Measurements from ENCODE around the gene SLC7A7.
"Not testable (repeated sequence)": the region's sequence is repeated elsewhere in the genome, so short reads cannot be mapped to it uniquely, and the experiment has no call there.

DNA sequence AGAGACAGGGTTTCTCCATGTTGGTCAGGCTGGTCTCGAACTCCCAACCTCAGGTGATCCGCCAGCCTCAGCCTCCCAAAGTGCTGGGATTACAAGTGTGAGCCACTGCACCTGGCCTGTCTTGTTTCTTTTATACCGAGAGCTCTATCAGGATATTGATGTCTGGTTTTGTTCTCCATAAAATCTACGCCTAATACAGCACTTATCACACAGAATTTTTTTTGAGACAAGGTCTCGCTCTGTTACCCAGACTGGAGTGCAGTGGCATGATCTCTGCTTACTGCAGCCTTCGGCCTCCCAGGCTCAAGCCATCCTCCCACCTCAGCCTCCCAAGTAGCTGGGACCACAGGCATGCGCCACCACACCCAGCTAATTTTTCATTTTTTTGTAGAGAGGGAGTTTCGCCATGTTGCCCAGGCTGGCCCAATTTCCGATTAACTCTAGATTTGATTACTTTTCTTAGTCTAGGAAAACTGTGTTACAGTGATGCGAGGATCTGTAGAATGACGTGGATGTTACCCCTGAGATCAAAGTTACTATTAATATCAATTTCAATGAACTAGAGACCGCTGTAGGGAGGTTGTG, 13.9 kb upstream of the SLC7A7 start:
- TF ChIP-seq ZNF512 (CRISPR knock-in tag; IDR thresholded peaks at IDR 0.05), result 0 out of 2 replicates have a peak, but pooled peaks have one; percentile 37
- TF ChIP-seq CTCF (CRISPR knock-in tag; IDR thresholded peaks at IDR 0.05); POLR2A (IDR thresholded peaks at IDR 0.05; ENCODE audit: insufficient read depth in 1 of 2, low read depth in 2 of 2, low read length in 2 of 2); ZNF260 (CRISPR knock-in tag; IDR thresholded peaks at IDR 0.05; ENCODE audit: borderline replicate concordance, low read depth); IKZF5 (CRISPR knock-in tag; IDR thresholded peaks at IDR 0.05); ZFY (CRISPR knock-in tag; IDR thresholded peaks at IDR 0.05); MTF1 (CRISPR knock-in tag; IDR thresholded peaks at IDR 0.05); NFE2L2 (IDR thresholded peaks at IDR 0.05; ENCODE audit: low read length); POLR2AphosphoS2 (IDR thresholded peaks at IDR 0.05; ENCODE audit: low read depth, low read length); ZBTB46 (CRISPR knock-in tag; IDR thresholded peaks at IDR 0.05; ENCODE audit: borderline replicate concordance); MIXL1 (CRISPR knock-in tag; IDR thresholded peaks at IDR 0.05); THYN1 (CRISPR knock-in tag; IDR thresholded peaks at IDR 0.05; ENCODE audit: borderline replicate concordance, low read depth); RBAK (CRISPR knock-in tag; IDR thresholded peaks at IDR 0.05): not testable (repeated sequence)

Measured in HepG2 (cell line).